ENCODE measurements around the gene BCL2L12. TPM values are rescaled to one million over a fixed set of nuclear protein-coding genes. Genes with fewer than 3 reads are reported as not detected.

Gene BCL2L12
- total RNA-seq, 1 donor from 2014 or later, result 39.1 TPM

DNA sequence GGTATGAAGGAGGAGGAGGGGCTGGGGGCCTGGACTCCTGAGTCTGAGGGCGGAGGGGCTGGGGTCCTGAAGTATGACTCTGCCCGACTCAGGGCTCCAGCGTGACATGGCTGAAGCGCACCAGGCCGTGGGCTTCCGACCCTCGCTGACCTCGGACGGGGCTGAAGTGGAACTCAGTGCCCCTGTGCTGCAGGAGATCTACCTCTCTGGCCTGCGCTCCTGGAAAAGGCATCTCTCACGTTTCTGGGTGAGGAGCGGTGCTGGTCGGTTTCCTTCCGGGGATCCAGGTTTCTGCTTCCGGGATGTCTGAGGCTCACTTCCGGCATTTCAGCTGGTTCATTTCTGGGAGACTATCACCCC, 26.4 kb downstream of the BCL2L12 start:
- Mint-ChIP-seq H3K36me3 (ENCODE audit: low read depth) (peaks cover 19% of the 10 kb centered on the region), H3K27me3 (peaks cover 22% of the 10 kb centered on the region), H3K9me3 (no peaks in the 10 kb centered on the region), H3K27ac (no peak overlapping the region), H3K4me1 (peaks cover 25% of the 10 kb centered on the region), H3K4me3 (no peak overlapping the region)
- POLR2A ChIA-PET, result no interaction called here
- ATAC-seq (ENCODE audit: low read depth) (no peak), DNase-seq (no peak)
- CTCF ChIA-PET, result no interaction called here
- intact Hi-C loops (cut with micrococcal nuclease), result no loop called here
- TF ChIP-seq, protein P1, sequence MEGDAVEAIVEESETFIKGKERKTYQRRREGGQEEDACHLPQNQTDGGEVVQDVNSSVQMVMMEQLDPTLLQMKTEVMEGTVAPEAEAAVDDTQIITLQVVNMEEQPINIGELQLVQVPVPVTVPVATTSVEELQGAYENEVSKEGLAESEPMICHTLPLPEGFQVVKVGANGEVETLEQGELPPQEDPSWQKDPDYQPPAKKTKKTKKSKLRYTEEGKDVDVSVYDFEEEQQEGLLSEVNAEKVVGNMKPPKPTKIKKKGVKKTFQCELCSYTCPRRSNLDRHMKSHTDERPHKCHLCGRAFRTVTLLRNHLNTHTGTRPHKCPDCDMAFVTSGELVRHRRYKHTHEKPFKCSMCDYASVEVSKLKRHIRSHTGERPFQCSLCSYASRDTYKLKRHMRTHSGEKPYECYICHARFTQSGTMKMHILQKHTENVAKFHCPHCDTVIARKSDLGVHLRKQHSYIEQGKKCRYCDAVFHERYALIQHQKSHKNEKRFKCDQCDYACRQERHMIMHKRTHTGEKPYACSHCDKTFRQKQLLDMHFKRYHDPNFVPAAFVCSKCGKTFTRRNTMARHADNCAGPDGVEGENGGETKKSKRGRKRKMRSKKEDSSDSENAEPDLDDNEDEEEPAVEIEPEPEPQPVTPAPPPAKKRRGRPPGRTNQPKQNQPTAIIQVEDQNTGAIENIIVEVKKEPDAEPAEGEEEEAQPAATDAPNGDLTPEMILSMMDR (IDR thresholded peaks at IDR 0.05), result no peak

DNA sequence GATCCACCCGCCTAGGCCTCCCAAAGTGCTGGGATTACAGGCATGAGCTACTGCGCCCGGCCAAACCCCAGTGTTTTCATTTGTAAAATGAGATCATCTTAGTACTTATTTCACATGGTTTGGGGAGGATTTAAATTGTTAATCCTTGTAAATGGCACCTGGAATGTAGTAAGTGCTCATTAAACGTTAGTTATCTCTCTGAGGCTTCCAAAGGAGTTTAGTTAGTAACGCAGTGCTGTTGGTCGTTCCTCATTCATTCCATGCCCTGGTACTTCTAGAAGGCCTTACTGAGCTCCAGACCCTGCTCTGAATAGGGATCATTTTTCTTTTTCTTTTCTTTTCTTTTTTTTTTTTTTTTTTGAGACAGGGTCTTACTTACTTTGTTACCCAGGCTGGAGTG, 30.4 kb downstream of the BCL2L12 start:
- TF ChIP-seq, protein P1 (IDR thresholded peaks at IDR 0.05), result no peak
- ATAC-seq (ENCODE audit: low read depth) (no peak), DNase-seq (no peak)
- H3K36me3 Mint-ChIP-seq (ENCODE audit: low read depth), result no peaks in the 10 kb centered on the region
- H3K4me1 Mint-ChIP-seq, result peaks cover 6% of the 10 kb centered on the region
- intact Hi-C loops (cut with micrococcal nuclease), result no loop called here
- H3K9me3 Mint-ChIP-seq, result no peaks in the 10 kb centered on the region
- no peak overlapping the region for H3K4me3 Mint-ChIP-seq
- ChIA-PET POLR2A (interaction anchor here (0.7 kb wide), 1 partner anchor 222 kb away, joined by 4 read pairs; no protein-coding TSS in a partner anchor), CTCF (no interaction called here)
- H3K27me3 Mint-ChIP-seq, result peaks cover 15% of the 10 kb centered on the region
- H3K27ac Mint-ChIP-seq, result no peak overlapping the region

DNA sequence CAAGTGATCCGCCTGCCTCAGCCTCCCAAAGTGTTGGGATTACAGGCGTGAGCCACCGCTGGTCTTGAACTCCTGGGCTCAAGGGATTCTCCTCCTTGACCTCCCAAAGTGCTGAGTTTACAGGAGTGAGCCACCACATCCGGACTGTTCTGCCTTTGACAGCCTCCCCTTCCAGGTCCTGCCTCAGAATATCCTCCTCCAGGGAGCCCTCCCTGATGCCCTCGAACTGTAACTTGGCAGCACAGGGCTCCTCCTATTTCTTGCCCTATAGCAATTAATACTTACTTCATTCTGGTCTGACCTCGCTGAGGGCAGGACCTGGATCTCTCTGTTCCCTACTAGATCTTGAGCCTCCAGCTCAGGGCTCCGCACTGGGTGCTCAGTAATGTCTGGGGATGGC, 31.1 kb downstream of the BCL2L12 start:
- TF ChIP-seq, protein P1 (IDR thresholded peaks at IDR 0.05), result no peak
- Mint-ChIP-seq H3K27me3 (peaks cover 15% of the 10 kb centered on the region), H3K9me3 (no peaks in the 10 kb centered on the region), H3K27ac (no peak overlapping the region), H3K4me3 (no peak overlapping the region), H3K4me1 (no peaks in the 10 kb centered on the region), H3K36me3 (ENCODE audit: low read depth) (no peaks in the 10 kb centered on the region)
- ChIA-PET POLR2A (no interaction called here), CTCF (no interaction called here)
- intact Hi-C loops (cut with micrococcal nuclease), result no loop called here
- no peak for ATAC-seq (ENCODE audit: low read depth)
- no peak for DNase-seq

DNA sequence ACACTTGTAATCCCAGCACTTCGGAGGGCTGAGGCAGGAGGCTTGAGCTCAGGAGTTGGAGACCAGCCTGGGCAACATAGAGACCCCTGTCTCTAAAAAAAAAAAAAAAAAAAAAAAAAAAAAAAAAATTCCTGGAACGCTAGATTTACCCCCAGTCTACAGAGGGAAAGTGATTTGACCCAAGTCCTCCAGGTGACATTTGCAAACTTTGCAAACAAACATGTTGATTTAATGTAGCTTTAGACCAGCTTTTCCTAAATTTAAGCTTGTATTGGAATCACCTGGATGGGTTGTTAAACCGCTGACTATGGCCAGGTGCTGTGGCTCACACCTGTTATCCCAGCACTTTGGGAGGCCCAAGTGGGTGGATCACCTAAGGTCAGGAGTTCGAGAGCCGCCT, 33.6 kb downstream of the BCL2L12 start:
- no peak for ATAC-seq (ENCODE audit: low read depth)
- Mint-ChIP-seq H3K27ac (no peak overlapping the region), H3K4me1 (no peaks in the 10 kb centered on the region), H3K36me3 (ENCODE audit: low read depth) (no peaks in the 10 kb centered on the region), H3K27me3 (peaks cover 2% of the 10 kb centered on the region), H3K4me3 (no peak overlapping the region), H3K9me3 (no peaks in the 10 kb centered on the region)
- ChIA-PET POLR2A (interaction anchor here (0.7 to 0.9 kb wide), 2 partner anchors 18 to 699 kb away, joined by 8 to 13 read pairs; no protein-coding TSS in a partner anchor), CTCF (no interaction called here)
- intact Hi-C loops (cut with micrococcal nuclease), result no loop called here
- DNase-seq, result no peak
- TF ChIP-seq, protein P1 (IDR thresholded peaks at IDR 0.05), result no peak

DNA sequence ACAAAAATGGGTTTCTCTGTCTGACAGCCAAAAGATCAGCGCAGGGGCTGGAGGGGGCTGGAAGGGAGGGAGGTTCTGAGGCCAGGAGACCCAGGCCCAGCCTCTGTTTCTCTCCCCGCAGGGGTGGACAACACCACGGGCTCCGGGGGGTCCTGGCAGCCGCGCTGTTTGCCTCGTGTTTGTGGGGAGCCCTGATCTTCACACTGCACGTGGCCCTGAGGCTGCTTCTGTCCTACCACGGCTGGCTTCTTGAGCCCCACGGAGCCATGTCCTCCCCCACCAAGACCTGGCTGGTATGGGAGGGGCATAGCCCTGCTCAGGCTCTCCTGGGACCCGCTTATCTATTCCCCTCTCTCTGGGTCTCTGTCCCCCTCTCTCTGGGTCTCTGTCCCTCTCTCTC, 34.8 kb downstream of the BCL2L12 start:
- DNase-seq (no peak), ATAC-seq (ENCODE audit: low read depth) (no peak)
- Mint-ChIP-seq H3K9me3 (no peaks in the 10 kb centered on the region), H3K4me3 (no peak overlapping the region), H3K27me3 (peaks cover 2% of the 10 kb centered on the region), H3K36me3 (ENCODE audit: low read depth) (no peaks in the 10 kb centered on the region), H3K4me1 (no peaks in the 10 kb centered on the region), H3K27ac (no peak overlapping the region)
- intact Hi-C loops (cut with micrococcal nuclease), result no loop called here
- ChIA-PET CTCF (no interaction called here), POLR2A (no interaction called here)
- TF ChIP-seq, protein P1 (IDR thresholded peaks at IDR 0.05), result no peak

All from activated B cell treated with CpG ODN at 0.5 μM for 24 hours (primary cell).